A549 (cell line): Measurements from ENCODE around the gene UNC5B. TPM values are rescaled to one million over a fixed set of nuclear protein-coding genes. Genes with fewer than 3 reads are reported as not detected.

Source experiments
- ATAC-seq, 2 experiments: fragments of 200-7000 bp in 1 of 2; fragments of >200 bp in 1 of 2; cut with Nextera tagmentation in 1 of 2; cut with Tn5 transposase in 1 of 2; 3 replicates each; pipeline versions ENCODE4 v1.8.0 to v1.9.1; 2018 to 2020; ENCODE audit warnings: mild to moderate bottlenecking in 1 of 2, moderate library complexity in 1 of 2
- CTCF ChIA-PET: fragments of 300-600 bp; sonication (Branson Sonifier 250); formaldehyde crosslinking; extraction: SDS; loops from one replicate; lab custom pipeline; 2021; ENCODE audit warnings: antibody characterized with exemption, inconsistent platforms; lab: Yijun Ruan, JAX
- POLR2A ChIA-PET: fragments of 350-600 bp; formaldehyde crosslinking; extraction: SDS; loops from one replicate; lab custom pipeline; 2021; ENCODE audit warnings: antibody characterized with exemption, inconsistent platforms; lab: Yijun Ruan, JAX
- DNase-seq, 2 experiments: peaks; one replicate each; pipeline versions ENCODE4 v3.0.0 to v3.0.0-alpha.2; 2011 to 2016; ENCODE audit warnings: low read depth in 1 of 2, low spot score in 1 of 2
- FAIRE-seq: peaks from 2 replicates; lab custom pipeline; 2011; peaks lifted over from hg19 to GRCh38; lab: Jason Lieb, UNC
- H3K27ac ChIP-seq, 2 experiments: fragments of >200 bp; sonication (Bioruptor Twin); formaldehyde crosslinking; 3 replicates each; pipeline ENCODE4 v1.5.1; 2016 to 2017
- H3K4me1 ChIP-seq: fragments of >200 bp; sonication (Bioruptor Twin); formaldehyde crosslinking; 3 replicates; pipeline ENCODE4 v1.6.1; 2016
- H3K4me2 ChIP-seq: fragments of >200 bp; sonication (Bioruptor Twin); formaldehyde crosslinking; 3 replicates; pipeline ENCODE4 v1.6.1; 2016
- H3K4me3 ChIP-seq: fragments of >200 bp; sonication (Bioruptor Twin); formaldehyde crosslinking; 3 replicates; pipeline ENCODE4 v1.5.1; 2016
- H3K9me3 ChIP-seq: fragments of >200 bp; sonication (Bioruptor Twin); formaldehyde crosslinking; 3 replicates; pipeline ENCODE4 v1.6.1; 2016
- BHLHE40 ChIP-seq: IDR thresholded peaks from 2 replicates; pipeline ENCODE4 v1.6.1; 2012; ENCODE audit warnings: low read depth, low read length, inconsistent platforms
- CBX2 ChIP-seq: fragments of 200-600 bp; sonication (generic); IDR thresholded peaks from 2 replicates; pipeline ENCODE4 v1.6.1; 2016; ENCODE audit warnings: low read depth, mild to moderate bottlenecking, borderline replicate concordance
- CBX8 ChIP-seq: fragments of 200-600 bp; sonication (generic); IDR thresholded peaks from 2 replicates; pipeline ENCODE4 v1.6.1; 2016
- CEBPB ChIP-seq, 2 experiments: fragments of >200 bp in 1 of 2; sonication (Bioruptor Twin) in 1 of 2; formaldehyde crosslinking in 1 of 2; IDR thresholded peaks; 2 replicates each; pipeline ENCODE4 v1.6.1; 2012 to 2016
- FOSB ChIP-seq: fragments of 250-450 bp; sonication (Bioruptor Pico); IDR thresholded peaks from 2 replicates; pipeline ENCODE4 v1.5.0; 2020; ENCODE audit warnings: mild to moderate bottlenecking, moderate library complexity
- HOXB5 ChIP-seq: fragments of 250-450 bp; sonication (Bioruptor Pico); IDR thresholded peaks from 2 replicates; pipeline ENCODE4 v1.5.0; 2020; ENCODE audit warnings: mild to moderate bottlenecking, moderate library complexity
- KDM1A ChIP-seq: fragments of 200-600 bp; sonication (generic); IDR thresholded peaks from 2 replicates; pipeline ENCODE4 v1.6.1; 2016; ENCODE audit warnings: low read depth, mild to moderate bottlenecking
- KDM5A ChIP-seq: fragments of 200-600 bp; sonication (generic); IDR thresholded peaks from 2 replicates; pipeline ENCODE4 v1.6.1; 2016; ENCODE audit warnings: antibody characterized with exemption, mild to moderate bottlenecking
- MAFK ChIP-seq: fragments of 450-650 bp; IDR thresholded peaks from 2 replicates; pipeline ENCODE4 v1.6.1; 2014; ENCODE audit not compliant: partially characterized antibody
- MAZ ChIP-seq: fragments of 150-350 bp; IDR thresholded peaks from 2 replicates; pipeline ENCODE4 v1.6.1; 2014; ENCODE audit warnings: antibody characterized with exemption, low read depth, low read length, borderline replicate concordance
- MYC ChIP-seq: IDR thresholded peaks from 2 replicates; pipeline ENCODE4 v1.6.1; 2012; ENCODE audit warnings: mild to moderate bottlenecking, inconsistent platforms, low read length, improper control_type of control experiment, borderline replicate concordance
- NPAS2 ChIP-seq: fragments of 250-450 bp; sonication (Bioruptor Pico); IDR thresholded peaks from 2 replicates; pipeline ENCODE4 v1.8.0; 2022; ENCODE audit warnings: mild to moderate bottlenecking, moderate library complexity, borderline replicate concordance
- PHF8 ChIP-seq: fragments of 200-600 bp; sonication (generic); IDR thresholded peaks from 2 replicates; pipeline ENCODE4 v1.6.1; 2016; ENCODE audit warnings: low read depth, mild to moderate bottlenecking, antibody characterized with exemption, moderate library complexity, borderline replicate concordance
- RARB ChIP-seq: fragments of 250-450 bp; sonication (Bioruptor Pico); IDR thresholded peaks from 2 replicates; pipeline ENCODE4 v1.8.0; 2021; ENCODE audit warnings: mild to moderate bottlenecking, moderate library complexity
- RFX5 ChIP-seq: fragments of 450-650 bp; IDR thresholded peaks from 2 replicates; pipeline ENCODE4 v1.7.1; 2014; ENCODE audit warnings: antibody characterized with exemption, mild to moderate bottlenecking, moderate library complexity
- SMC3 ChIP-seq: fragments of >200 bp; sonication (Bioruptor Twin); formaldehyde crosslinking; IDR thresholded peaks from 3 replicates; pipeline ENCODE4 v1.6.1; 2018; ENCODE audit warnings: inconsistent platforms
- USF2 ChIP-seq: fragments of 450-650 bp; IDR thresholded peaks from 2 replicates; pipeline ENCODE4 v1.6.1; 2014; ENCODE audit warnings: antibody characterized with exemption
- ZC3H11A ChIP-seq: fragments of 450-650 bp; IDR thresholded peaks from 2 replicates; pipeline ENCODE4 v1.6.1; 2014; ENCODE audit warnings: antibody characterized with exemption, mild to moderate bottlenecking
- WGBS: methylation state at CpG from one replicate; pipeline ENCODE4 v1.1.6; 2017; ENCODE audit errors: missing lambda C conversion rate; 5-methylcytosine and 5-hydroxymethylcytosine counted together
- polyA plus RNA-seq, 4 experiments: library from polyadenylated mRNA; depleted of rRNA in 3 of 4; stranded (reverse); fragments of >200 nt; fragmentation: RNase III in 1 of 4; extraction: RNeasy Plus Mini Kit Qiagen cat#74134 plus additional on column Dnase treatment in 1 of 4; gene quantifications; 2 replicates in 3 of 4; 3 replicates in 1 of 4; pipeline ENCODE4 v1.2.3, GENCODE V29; 2011 to 2017
- TF ChIP-seq, protein P1 (sequence below): fragments of >200 bp; sonication (Bioruptor Twin); formaldehyde crosslinking; IDR thresholded peaks from 3 replicates; pipeline ENCODE4 v1.6.1; 2016
- TF ChIP-seq, protein P2 (sequence below): IDR thresholded peaks from 2 replicates; pipeline ENCODE4 v1.6.1; 2012
- TF ChIP-seq, protein P3 (sequence below): IDR thresholded peaks from 2 replicates; pipeline ENCODE4 v1.6.1; 2012
- TF ChIP-seq, protein P4 (sequence below): fragments of 250-450 bp; sonication (Bioruptor Pico); IDR thresholded peaks from 2 replicates; pipeline ENCODE4 v1.5.0; 2021; ENCODE audit warnings: mild to moderate bottlenecking, moderate library complexity, borderline replicate concordance
- TF ChIP-seq, protein P5 (sequence below): fragments of 250-450 bp; sonication (Bioruptor Pico); IDR thresholded peaks from 2 replicates; pipeline ENCODE4 v1.5.0; 2020; ENCODE audit warnings: low read depth, mild to moderate bottlenecking, moderate library complexity

UNC5B gene
- polyA plus RNA-seq, 2 of the 4 experiments (the other 2 are of a cell fraction): 0.14 to 1.0 TPM

DNA sequence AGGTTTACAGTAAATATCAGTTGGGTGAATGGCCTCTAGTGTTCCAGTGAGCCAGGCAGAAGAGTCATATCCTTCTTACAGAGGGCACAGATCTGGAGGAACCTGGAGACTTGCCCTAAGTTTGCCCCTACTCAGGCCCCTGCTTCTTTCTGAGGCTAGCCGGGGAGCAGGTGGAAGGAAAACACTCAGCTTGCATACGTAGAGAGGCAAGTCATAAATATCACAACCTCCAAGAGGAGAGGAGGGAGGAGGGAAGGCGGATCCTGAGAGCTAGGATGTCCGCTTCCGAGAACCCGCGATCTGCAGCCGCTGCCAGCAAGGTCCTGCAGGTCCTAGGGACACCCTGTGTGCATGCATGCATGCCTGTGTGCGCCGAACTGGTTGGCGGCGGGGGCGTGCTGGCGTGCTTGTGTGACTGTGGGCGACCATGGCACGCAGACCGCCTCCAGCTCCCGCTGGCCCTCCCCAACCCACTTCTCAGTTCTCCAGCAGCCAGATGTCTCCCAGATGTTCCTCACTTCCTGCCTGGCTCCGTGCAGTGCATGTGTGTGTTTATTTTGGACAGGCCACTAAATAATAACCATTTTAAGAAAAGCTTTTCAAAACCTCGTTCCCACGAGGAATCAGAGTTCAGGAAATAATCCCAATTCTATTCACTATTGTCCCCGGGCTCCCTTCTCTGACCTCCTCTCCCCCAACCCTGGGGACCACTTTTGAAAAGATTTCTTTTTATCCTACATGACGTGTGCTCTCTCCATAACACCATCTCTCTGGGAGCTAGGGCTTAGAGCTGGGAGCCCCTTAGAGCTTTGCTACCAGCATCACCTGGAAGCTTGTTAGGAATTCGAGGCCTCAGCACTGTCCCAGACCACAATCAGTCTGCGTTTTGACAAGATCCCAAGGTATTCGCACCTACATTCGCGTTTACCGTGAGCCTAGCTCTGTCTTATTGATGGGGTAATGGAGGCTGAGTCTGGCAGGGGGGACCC lies 32.4 kb downstream of the UNC5B start:
- FAIRE-seq: no peak
- ChIA-PET POLR2A (interaction anchor here (0.6 kb wide), 1 partner anchor 74 kb away, joined by 8 read pairs; the partner anchor contains the start of gene SLC29A3), CTCF (interaction anchor here (0.8 to 1.9 kb wide), 8 partner anchors 9 to 342 kb away, joined by 3 to 8 read pairs (median 3); no protein-coding TSS in a partner anchor)
- no peak for DNase-seq
- ATAC-seq: no peak; a peak in 1 of 6 replicates
- H3K4me1 ChIP-seq: peaks cover 8% of the 10 kb centered on the region; the same call in 2 of the 3 replicates
- 76% methylated on average over 29 of the region's 29 CpGs for WGBS
- TF ChIP-seq, protein P1, sequence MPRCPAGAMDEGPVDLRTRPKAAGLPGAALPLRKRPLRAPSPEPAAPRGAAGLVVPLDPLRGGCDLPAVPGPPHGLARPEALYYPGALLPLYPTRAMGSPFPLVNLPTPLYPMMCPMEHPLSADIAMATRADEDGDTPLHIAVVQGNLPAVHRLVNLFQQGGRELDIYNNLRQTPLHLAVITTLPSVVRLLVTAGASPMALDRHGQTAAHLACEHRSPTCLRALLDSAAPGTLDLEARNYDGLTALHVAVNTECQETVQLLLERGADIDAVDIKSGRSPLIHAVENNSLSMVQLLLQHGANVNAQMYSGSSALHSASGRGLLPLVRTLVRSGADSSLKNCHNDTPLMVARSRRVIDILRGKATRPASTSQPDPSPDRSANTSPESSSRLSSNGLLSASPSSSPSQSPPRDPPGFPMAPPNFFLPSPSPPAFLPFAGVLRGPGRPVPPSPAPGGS: no peak
- TF ChIP-seq RARB (CRISPR knock-in tag): no peak
- no peak for TF ChIP-seq USF2
- TF ChIP-seq FOSB (CRISPR knock-in tag): no peak
- TF ChIP-seq, protein P2, sequence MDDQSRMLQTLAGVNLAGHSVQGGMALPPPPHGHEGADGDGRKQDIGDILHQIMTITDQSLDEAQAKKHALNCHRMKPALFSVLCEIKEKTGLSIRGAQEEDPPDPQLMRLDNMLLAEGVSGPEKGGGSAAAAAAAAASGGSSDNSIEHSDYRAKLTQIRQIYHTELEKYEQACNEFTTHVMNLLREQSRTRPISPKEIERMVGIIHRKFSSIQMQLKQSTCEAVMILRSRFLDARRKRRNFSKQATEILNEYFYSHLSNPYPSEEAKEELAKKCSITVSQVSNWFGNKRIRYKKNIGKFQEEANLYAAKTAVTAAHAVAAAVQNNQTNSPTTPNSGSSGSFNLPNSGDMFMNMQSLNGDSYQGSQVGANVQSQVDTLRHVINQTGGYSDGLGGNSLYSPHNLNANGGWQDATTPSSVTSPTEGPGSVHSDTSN: no peak
- TF ChIP-seq CBX8: no peak
- TF ChIP-seq RFX5: no peak
- no peak for TF ChIP-seq KDM1A
- no peak for TF ChIP-seq BHLHE40
- TF ChIP-seq, protein P3, sequence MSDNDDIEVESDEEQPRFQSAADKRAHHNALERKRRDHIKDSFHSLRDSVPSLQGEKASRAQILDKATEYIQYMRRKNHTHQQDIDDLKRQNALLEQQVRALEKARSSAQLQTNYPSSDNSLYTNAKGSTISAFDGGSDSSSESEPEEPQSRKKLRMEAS: no peak
- no peak for TF ChIP-seq NPAS2 (CRISPR knock-in tag)
- TF ChIP-seq ZC3H11A: no peak
- no peak for TF ChIP-seq CEBPB (IDR thresholded peaks at IDR 0.05)
- no peak for TF ChIP-seq MAZ
- TF ChIP-seq MYC: no peak
- no peak for TF ChIP-seq MAFK
- no peak overlapping the region for H3K4me3 ChIP-seq
- no peaks in the 10 kb centered on the region for H3K9me3 ChIP-seq
- no peak overlapping the region; the same call in 2 of the 3 replicates for H3K4me2 ChIP-seq
- no peak overlapping the region for H3K27ac ChIP-seq

- TF ChIP-seq MAZ: no peak
- no peak for TF ChIP-seq RFX5
- TF ChIP-seq NPAS2 (CRISPR knock-in tag): no peak
- TF ChIP-seq, protein P4, sequence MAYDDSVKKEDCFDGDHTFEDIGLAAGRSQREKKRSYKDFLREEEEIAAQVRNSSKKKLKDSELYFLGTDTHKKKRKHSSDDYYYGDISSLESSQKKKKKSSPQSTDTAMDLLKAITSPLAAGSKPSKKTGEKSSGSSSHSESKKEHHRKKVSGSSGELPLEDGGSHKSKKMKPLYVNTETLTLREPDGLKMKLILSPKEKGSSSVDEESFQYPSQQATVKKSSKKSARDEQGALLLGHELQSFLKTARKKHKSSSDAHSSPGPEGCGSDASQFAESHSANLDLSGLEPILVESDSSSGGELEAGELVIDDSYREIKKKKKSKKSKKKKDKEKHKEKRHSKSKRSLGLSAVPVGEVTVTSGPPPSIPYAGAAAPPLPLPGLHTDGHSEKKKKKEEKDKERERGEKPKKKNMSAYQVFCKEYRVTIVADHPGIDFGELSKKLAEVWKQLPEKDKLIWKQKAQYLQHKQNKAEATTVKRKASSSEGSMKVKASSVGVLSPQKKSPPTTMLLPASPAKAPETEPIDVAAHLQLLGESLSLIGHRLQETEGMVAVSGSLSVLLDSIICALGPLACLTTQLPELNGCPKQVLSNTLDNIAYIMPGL: no peak
- no peak for TF ChIP-seq PHF8
- no peak for TF ChIP-seq HOXB5
- TF ChIP-seq KDM5A: no peak
- no peak for TF ChIP-seq CBX2
- no peak for TF ChIP-seq MAFK
- TF ChIP-seq, protein P3: no peak
- no peak for TF ChIP-seq SMC3
- TF ChIP-seq, protein P5, sequence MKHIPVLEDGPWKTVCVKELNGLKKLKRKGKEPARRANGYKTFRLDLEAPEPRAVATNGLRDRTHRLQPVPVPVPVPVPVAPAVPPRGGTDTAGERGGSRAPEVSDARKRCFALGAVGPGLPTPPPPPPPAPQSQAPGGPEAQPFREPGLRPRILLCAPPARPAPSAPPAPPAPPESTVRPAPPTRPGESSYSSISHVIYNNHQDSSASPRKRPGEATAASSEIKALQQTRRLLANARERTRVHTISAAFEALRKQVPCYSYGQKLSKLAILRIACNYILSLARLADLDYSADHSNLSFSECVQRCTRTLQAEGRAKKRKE (CRISPR knock-in tag): no peak
- no peak for TF ChIP-seq CBX8
- no peak for TF ChIP-seq CEBPB (IDR thresholded peaks at IDR 0.05)
- TF ChIP-seq USF2: no peak
- FAIRE-seq (no peak), ATAC-seq (no peak), DNase-seq (no peak)
- CTCF ChIA-PET: interaction anchor here (0.8 to 2.0 kb wide), 10 partner anchors 7 to 343 kb away, joined by 3 to 8 read pairs (median 3); no protein-coding TSS in a partner anchor
- Histone ChIP-seq H3K4me2 (no peak overlapping the region), H3K4me3 (no peak overlapping the region), H3K27ac (no peak overlapping the region), H3K4me1 (peaks cover 8% of the 10 kb centered on the region; the same call in 2 of the 3 replicates), H3K9me3 (no peaks in the 10 kb centered on the region)
- POLR2A ChIA-PET: interaction anchor here (0.6 kb wide), 1 partner anchor 73 kb away, joined by 8 read pairs; the partner anchor contains the start of gene SLC29A3
- 73% methylated on average over 15 of the region's 21 CpGs for WGBS
Observed at GRCh38 chr10:71245420-71246325, 33.3 kb downstream of the UNC5B start.
